ENCODE data around the gene NINJ2.

DNA sequence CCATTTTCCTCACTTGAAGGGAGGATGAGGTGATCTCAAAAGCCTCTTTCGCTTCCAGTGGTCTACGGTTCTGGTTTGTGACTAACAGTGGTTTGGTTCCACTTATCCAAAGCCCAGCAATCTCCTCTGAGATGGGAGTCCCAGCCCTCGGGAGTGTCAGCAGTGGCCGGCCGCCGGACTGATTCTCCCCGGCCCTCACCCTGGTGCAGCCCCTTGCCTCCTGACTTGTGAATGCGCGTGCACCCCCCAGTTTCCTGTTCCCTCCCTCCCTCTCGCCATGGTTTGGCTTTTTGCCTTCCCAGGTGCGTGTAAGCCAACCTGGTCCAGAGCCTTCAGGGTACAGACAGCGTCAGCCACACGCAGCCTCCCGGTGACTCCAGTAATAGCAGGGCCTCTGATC, 129.0 kb downstream of the NINJ2 start:
- TF ChIP-seq, protein P1, sequence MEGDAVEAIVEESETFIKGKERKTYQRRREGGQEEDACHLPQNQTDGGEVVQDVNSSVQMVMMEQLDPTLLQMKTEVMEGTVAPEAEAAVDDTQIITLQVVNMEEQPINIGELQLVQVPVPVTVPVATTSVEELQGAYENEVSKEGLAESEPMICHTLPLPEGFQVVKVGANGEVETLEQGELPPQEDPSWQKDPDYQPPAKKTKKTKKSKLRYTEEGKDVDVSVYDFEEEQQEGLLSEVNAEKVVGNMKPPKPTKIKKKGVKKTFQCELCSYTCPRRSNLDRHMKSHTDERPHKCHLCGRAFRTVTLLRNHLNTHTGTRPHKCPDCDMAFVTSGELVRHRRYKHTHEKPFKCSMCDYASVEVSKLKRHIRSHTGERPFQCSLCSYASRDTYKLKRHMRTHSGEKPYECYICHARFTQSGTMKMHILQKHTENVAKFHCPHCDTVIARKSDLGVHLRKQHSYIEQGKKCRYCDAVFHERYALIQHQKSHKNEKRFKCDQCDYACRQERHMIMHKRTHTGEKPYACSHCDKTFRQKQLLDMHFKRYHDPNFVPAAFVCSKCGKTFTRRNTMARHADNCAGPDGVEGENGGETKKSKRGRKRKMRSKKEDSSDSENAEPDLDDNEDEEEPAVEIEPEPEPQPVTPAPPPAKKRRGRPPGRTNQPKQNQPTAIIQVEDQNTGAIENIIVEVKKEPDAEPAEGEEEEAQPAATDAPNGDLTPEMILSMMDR (IDR thresholded peaks at IDR 0.05) = no peak
- no peak for TF ChIP-seq POLR2A (IDR thresholded peaks at IDR 0.05)
